Nephron progenitor cell (in vitro differentiated cells): ENCODE data around the gene WAPL.

Source experiments
- DNase-seq: peaks from one replicate; pipeline ENCODE4 v3.0.0; 2021
- H3K27ac Mint-ChIP-seq: 2 replicates; pipeline ENCODE4 v1.8.0; 2021; ENCODE audit warnings: mild to moderate bottlenecking, moderate library complexity, mixed read lengths
- H3K27me3 Mint-ChIP-seq: 2 replicates; pipeline ENCODE4 v1.8.0; 2021; ENCODE audit warnings: mild to moderate bottlenecking, low read depth, mixed read lengths; ENCODE audit not compliant: poor library complexity
- H3K36me3 Mint-ChIP-seq: 2 replicates; pipeline ENCODE4 v1.8.0; 2021; ENCODE audit warnings: low read depth, mixed read lengths
- H3K4me1 Mint-ChIP-seq: 2 replicates; pipeline ENCODE4 v1.8.0; 2021; ENCODE audit warnings: mixed read lengths
- H3K4me3 Mint-ChIP-seq: 2 replicates; pipeline ENCODE4 v1.8.0; 2021; ENCODE audit warnings: mild to moderate bottlenecking, moderate library complexity, mixed read lengths
- H3K9me3 Mint-ChIP-seq: 2 replicates; pipeline ENCODE4 v1.8.0; 2021; ENCODE audit warnings: mild to moderate bottlenecking, moderate library complexity, mixed read lengths
- CTCF ChIP-seq: fragments of 200-600 bp; sonication (generic); IDR thresholded peaks from 2 replicates; pipeline ENCODE4 v1.5.0; 2021; ENCODE audit warnings: antibody characterized with exemption

WAPL gene

GRCh38 chr10:86399879-86400704 lies 121.5 kb downstream of the WAPL start:
- Mint-ChIP-seq H3K4me3 (peak overlapping the region; percentile 80), H3K9me3 (peaks cover 15% of the 10 kb centered on the region), H3K36me3 (no peaks in the 10 kb centered on the region), H3K27me3 (peaks cover 85% of the 10 kb centered on the region), H3K27ac (no peak overlapping the region), H3K4me1 (peaks cover 27% of the 10 kb centered on the region)
- peak; percentile 95 for TF ChIP-seq CTCF
- peak; percentile 98 for DNase-seq

- H3K4me3 Mint-ChIP-seq: peak overlapping the region; percentile 80
- no peaks in the 10 kb centered on the region for H3K36me3 Mint-ChIP-seq
- H3K27ac Mint-ChIP-seq: no peak overlapping the region
- H3K27me3 Mint-ChIP-seq: peaks cover 84% of the 10 kb centered on the region
- no peak for DNase-seq
- peaks cover 27% of the 10 kb centered on the region for H3K4me1 Mint-ChIP-seq
- no peak for TF ChIP-seq CTCF
- H3K9me3 Mint-ChIP-seq: peaks cover 10% of the 10 kb centered on the region
Observed at GRCh38 chr10:86399514-86399878, 122.1 kb downstream of the WAPL start.

- Mint-ChIP-seq H3K9me3 (no peaks in the 10 kb centered on the region), H3K4me3 (no peak overlapping the region), H3K27ac (no peak overlapping the region), H3K36me3 (no peaks in the 10 kb centered on the region), H3K4me1 (peaks cover 13% of the 10 kb centered on the region), H3K27me3 (peaks cover 84% of the 10 kb centered on the region)
- no peak for TF ChIP-seq CTCF
- DNase-seq: no peak
Observed at GRCh38 chr10:86397120-86397519, 124.5 kb downstream of the WAPL start.

GRCh38 chr10:86393862-86394455 lies 127.6 kb downstream of the WAPL start:
- Mint-ChIP-seq H3K36me3 (no peaks in the 10 kb centered on the region), H3K4me3 (no peak overlapping the region), H3K27ac (no peak overlapping the region), H3K27me3 (peaks cover 83% of the 10 kb centered on the region), H3K9me3 (no peaks in the 10 kb centered on the region), H3K4me1 (peaks cover 27% of the 10 kb centered on the region)
- no peak for TF ChIP-seq CTCF
- DNase-seq: no peak

- peaks cover 82% of the 10 kb centered on the region for H3K27me3 Mint-ChIP-seq
- no peak overlapping the region for H3K27ac Mint-ChIP-seq
- H3K4me1 Mint-ChIP-seq: peaks cover 27% of the 10 kb centered on the region
- H3K36me3 Mint-ChIP-seq: no peaks in the 10 kb centered on the region
- TF ChIP-seq CTCF: no peak
- H3K4me3 Mint-ChIP-seq: no peak overlapping the region
- DNase-seq: no peak
- no peaks in the 10 kb centered on the region for H3K9me3 Mint-ChIP-seq
Observed at GRCh38 chr10:86393362-86393761, 128.2 kb downstream of the WAPL start.

- H3K4me1 Mint-ChIP-seq: peaks cover 27% of the 10 kb centered on the region
Observed at GRCh38 chr10:86392723-86393094, 128.9 kb downstream of the WAPL start.

More at GRCh38 chr10:86392723-86393094, 128.9 kb downstream of the WAPL start:
- H3K27ac Mint-ChIP-seq: no peak overlapping the region
- H3K4me3 Mint-ChIP-seq: no peak overlapping the region
- no peaks in the 10 kb centered on the region for H3K9me3 Mint-ChIP-seq
- no peak for DNase-seq
- peaks cover 82% of the 10 kb centered on the region for H3K27me3 Mint-ChIP-seq
- no peaks in the 10 kb centered on the region for H3K36me3 Mint-ChIP-seq
- TF ChIP-seq CTCF: no peak
